Adrenal gland (tissue), 5 donors: ENCODE measurements around the gene ULK3.

ENCODE experiments used
- CTCF ChIP-seq, 6 experiments: fragments of 450-650 bp in 4 of 6; fragments of 200-600 bp in 2 of 6; sonication (generic) in 1 of 6; IDR thresholded peaks; 1 replicate in 5 of 6; 2 replicates in 1 of 6; pipeline versions ENCODE4 v1.5.1 to v1.8.0; 2016 to 2021; ENCODE audit warnings: antibody characterized with exemption in 6 of 6, mild to moderate bottlenecking in 2 of 6, moderate library complexity in 1 of 6
- POLR2A ChIP-seq, 2 donors: fragments of 450-650 bp; IDR thresholded peaks; one replicate each; pipeline ENCODE4 v1.6.1; 2017; ENCODE audit warnings: antibody characterized with exemption in 2 of 2, mild to moderate bottlenecking in 2 of 2, moderate library complexity in 1 of 2
- donor health status: DM: no; HTN: no; CAD: no.

- TF ChIP-seq CTCF (IDR thresholded peaks at IDR 0.05) (no peak), POLR2A (IDR thresholded peaks at IDR 0.05) (no peak)
These were observed 22.9 kb downstream of the ULK3 start for GRCh38 chr15:74820056-74820455.
